K562 (cell line): ENCODE data around the gene TEDDM1. TPM values are rescaled to one million over a fixed set of nuclear protein-coding genes. Genes with fewer than 3 reads are reported as not detected.
A peak's percentile ranks its signal among the peaks of the same experiment; 100 is the strongest.

Source experiments
- ATAC-seq: fragments of 200-7000 bp; cut with Tn5 transposase; 3 replicates; pipeline ENCODE4 v1.9.1; 2020; ENCODE audit warnings: moderate library complexity
- BruUV-seq: library from RNA; stranded (reverse); fragments of 400-500 nt; replicated peaks from 2 replicates; lab custom pipeline; 2021; lab: Mats Ljungman, UMichigan
- CTCF ChIA-PET: fragments of 300-600 bp; formaldehyde crosslinking; extraction: SDS; loops from one replicate; lab custom pipeline; 2021; ENCODE audit warnings: low intra/inter-chr PET ratio; lab: Yijun Ruan, JAX
- POLR2A ChIA-PET: fragments of 300-600, 350-650 bp; sonication (Branson Sonifier 250); formaldehyde crosslinking; extraction: SDS; loops from one replicate; lab custom pipeline; 2021; ENCODE audit warnings: antibody characterized with exemption, inconsistent platforms; lab: Yijun Ruan, JAX
- DNase-seq, 4 experiments: peaks; one replicate each; pipeline versions ENCODE4 v3.0.0 to v3.0.0-alpha.2; 2011 to 2018; ENCODE audit warnings: low spot score in 3 of 4, mixed read lengths in 3 of 4; ENCODE audit errors: extremely low read depth in 1 of 4
- FAIRE-seq: peaks from 2 replicates; lab custom pipeline; 2011; peaks lifted over from hg19 to GRCh38; lab: Jason Lieb, UNC
- H2AFZ ChIP-seq: 2 replicates; pipeline ENCODE4 v1.6.0; 2011; ENCODE audit warnings: low read depth, low read length, control low read depth, inconsistent platforms
- H3K27ac ChIP-seq: fragments of 200-600 bp; 3 replicates; pipeline ENCODE4 v1.8.0; 2011; ENCODE audit warnings: low read depth, mild to moderate bottlenecking, control low read depth, inconsistent platforms, low read length, moderate library complexity, mixed read lengths; ENCODE audit errors: extremely low read depth
- H3K27me3 ChIP-seq, 2 experiments: fragments of 300-600 bp in 1 of 2; 2 replicates in 1 of 2; 3 replicates in 1 of 2; pipeline versions ENCODE4 v1.6.0 to v1.8.0; 2011; ENCODE audit warnings: inconsistent platforms in 2 of 2, low read length in 2 of 2, mild to moderate bottlenecking in 1 of 2, mixed read lengths in 1 of 2, moderate library complexity in 1 of 2; ENCODE audit not compliant: control insufficient read depth in 2 of 2, insufficient read depth in 2 of 2
- H3K36me3 ChIP-seq: fragments of 300-600 bp; 3 replicates; pipeline ENCODE4 v1.8.0; 2011; ENCODE audit warnings: mild to moderate bottlenecking, low read length, inconsistent platforms; ENCODE audit not compliant: control insufficient read depth, insufficient read depth
- H3K4me1 ChIP-seq, 2 experiments: fragments of 200-600 bp in 1 of 2; replicated peaks in 1 of 2; 2 replicates in 1 of 2; 3 replicates in 1 of 2; pipeline versions ENCODE4 v1.5.1 to v1.8.0; 2011; ENCODE audit warnings: inconsistent platforms in 2 of 2, low read length in 2 of 2, mild to moderate bottlenecking in 1 of 2, mixed read lengths in 1 of 2, moderate library complexity in 1 of 2; ENCODE audit not compliant: control insufficient read depth in 2 of 2, insufficient read depth in 2 of 2
- H3K4me2 ChIP-seq: 2 replicates; pipeline ENCODE4 v1.6.1; 2011; ENCODE audit warnings: low read length, control low read depth, inconsistent platforms, mixed read lengths; ENCODE audit not compliant: insufficient read depth
- H3K4me3 ChIP-seq: fragments of 200-600 bp; sonication (generic), shearing (Covaris generic); 2 replicates; pipeline ENCODE4 v1.5.1; 2016; ENCODE audit warnings: control low read depth, inconsistent platforms
- H3K79me2 ChIP-seq: fragments of 200-600 bp; 3 replicates; pipeline ENCODE4 v1.8.0; 2011; ENCODE audit warnings: low read length, inconsistent platforms; ENCODE audit not compliant: control insufficient read depth, insufficient read depth
- H3K9ac ChIP-seq, 2 experiments: 2 replicates each; pipeline versions ENCODE4 v1.6.0 to v1.6.1; 2011; ENCODE audit warnings: low read depth in 2 of 2, low read length in 2 of 2, control low read depth in 1 of 2, inconsistent platforms in 1 of 2, mild to moderate bottlenecking in 1 of 2, mixed read lengths in 1 of 2; ENCODE audit not compliant: insufficient read depth in 1 of 2
- H3K9me1 ChIP-seq: one replicate; pipeline ENCODE4 v1.6.0; 2011; ENCODE audit warnings: inconsistent platforms, mild to moderate bottlenecking, low read length, moderate library complexity; ENCODE audit not compliant: control insufficient read depth, insufficient read depth
- H3K9me3 ChIP-seq: replicated peaks from 2 replicates; pipeline ENCODE4 v1.5.1; 2011; ENCODE audit warnings: low read depth, low read length, inconsistent platforms; ENCODE audit not compliant: control insufficient read depth, insufficient read depth
- H4K20me1 ChIP-seq: replicated peaks from 2 replicates; pipeline ENCODE4 v1.6.1; 2011; ENCODE audit warnings: low read length, inconsistent platforms, mixed read lengths; ENCODE audit not compliant: control insufficient read depth, insufficient read depth
- CHCHD3 ChIP-seq: fragments of 250-450 bp; sonication (Bioruptor Pico); IDR thresholded peaks from 2 replicates; pipeline ENCODE4 v2.1.2; 2022; ENCODE audit warnings: mild to moderate bottlenecking
- GTF2E2 ChIP-seq: fragments of 200-800 bp; sonication (Bioruptor generic); IDR thresholded peaks from 2 replicates; pipeline ENCODE4 v1.6.1; 2016; ENCODE audit warnings: missing genetic modification characterization, missing compliant biosample characterization
- HMG20A ChIP-seq: fragments of 450-650 bp; formaldehyde crosslinking; conservative IDR thresholded peaks from 2 replicates; pipeline ENCODE4 v1.4.0; 2020; ENCODE audit warnings: mild to moderate bottlenecking, mixed read lengths
- HNRNPUL1 ChIP-seq: fragments of 200-400 bp; formaldehyde crosslinking; IDR thresholded peaks from 2 replicates; pipeline ENCODE4 v1.6.1; 2017; ENCODE audit warnings: low read length
- MTF1 ChIP-seq: fragments of 250-450 bp; sonication (Bioruptor Pico); IDR thresholded peaks from 2 replicates; pipeline ENCODE4 v1.9.0; 2021; ENCODE audit warnings: moderate library complexity, mild to moderate bottlenecking, inconsistent platforms, borderline replicate concordance
- MYC ChIP-seq, 2 experiments: fragments of 250-450 bp in 1 of 2; sonication (Bioruptor Pico) in 1 of 2; IDR thresholded peaks; 2 replicates each; pipeline versions ENCODE4 v1.5.1 to v1.6.1; 2012 to 2021; ENCODE audit warnings: low read depth in 2 of 2, borderline replicate concordance in 1 of 2, improper control_type of control experiment in 1 of 2, low read length in 1 of 2, mild to moderate bottlenecking in 1 of 2, moderate library complexity in 1 of 2
- NFRKB ChIP-seq: fragments of 450-650 bp; IDR thresholded peaks from 2 replicates; pipeline ENCODE4 v1.6.1; 2016; ENCODE audit warnings: low read depth
- NFYB ChIP-seq: IDR thresholded peaks from 2 replicates; pipeline ENCODE4 v1.6.1; 2011; ENCODE audit warnings: mild to moderate bottlenecking, moderate library complexity; ENCODE audit not compliant: insufficient read length; ENCODE audit errors: extremely low read depth
- ZBTB11 ChIP-seq, 3 experiments: fragments of 200-800 bp in 1 of 3; fragments of 250-450 bp in 1 of 3; fragments of 450-650 bp in 1 of 3; sonication (Bioruptor Pico) in 1 of 3; sonication (Bioruptor generic) in 1 of 3; formaldehyde crosslinking in 1 of 3; IDR thresholded peaks; 2 replicates each; pipeline versions ENCODE4 v1.6.1 to v1.8.0; 2016 to 2022; ENCODE audit warnings: mild to moderate bottlenecking in 2 of 3, missing genetic modification characterization in 2 of 3, missing compliant biosample characterization in 1 of 3, moderate library complexity in 1 of 3
- ZBTB43 ChIP-seq: sonication (generic); formaldehyde crosslinking; IDR thresholded peaks from 2 replicates; pipeline ENCODE4 v1.8.0; 2023; ENCODE audit warnings: mild to moderate bottlenecking, missing genetic modification reagents
- ZNF140 ChIP-seq: fragments of 250-450 bp; sonication (Bioruptor Pico); IDR thresholded peaks from 2 replicates; pipeline ENCODE4 v1.8.0; 2021; ENCODE audit warnings: moderate library complexity, mild to moderate bottlenecking, inconsistent platforms
- ZNF184 ChIP-seq: sonication (generic); formaldehyde crosslinking; IDR thresholded peaks from 2 replicates; pipeline ENCODE4 v1.5.0; 2020; ENCODE audit warnings: missing genetic modification reagents
- ZNF444 ChIP-seq: fragments of 250-450 bp; sonication (Bioruptor Pico); IDR thresholded peaks from 2 replicates; pipeline ENCODE4 v1.4.0; 2020; ENCODE audit warnings: mild to moderate bottlenecking, moderate library complexity
- WGBS: fragments of 100-300 bp; shearing (Covaris generic); methylation state at CpG from one replicate; pipeline ENCODE4 v1.1.6; 2016; ENCODE audit warnings: low coverage, mixed read lengths; ENCODE audit not compliant: insufficient coverage; ENCODE audit errors: missing lambda C conversion rate; 5-methylcytosine and 5-hydroxymethylcytosine counted together
- in situ Hi-C: fragments of 300-500 bp; cut with MboI; formaldehyde crosslinking; loops from 4 replicates; pipeline ENCODE4 v1.15.0; 2018; ENCODE audit warnings: inconsistent platforms, mixed read lengths
- intact Hi-C: fragments of 100-400 bp; cut with micrococcal nuclease; formaldehyde crosslinking; loops from 2 replicates; pipeline ENCODE4 v1.14.2; 2022
- polyA plus RNA-seq, 8 experiments: library from polyadenylated mRNA; depleted of rRNA in 4 of 8; stranded (reverse) in 5 of 8; unstranded in 3 of 8; fragments of >200 nt; fragmentation: Nextera tagmentation in 2 of 8; fragmentation: Illumina TruSeq in 1 of 8; extraction: Ambion mirVana in 2 of 8; extraction: Trizol in 1 of 8; gene quantifications; 2 replicates each; pipeline versions ENCODE4 v1.2.1 to v1.2.3, GENCODE V29; 2011 to 2014; ENCODE audit warnings: inconsistent platforms in 1 of 8, missing spikeins in 1 of 8
- total RNA-seq, 7 experiments: library from RNA; depleted of rRNA in 6 of 7; stranded (reverse); fragments of >200 nt in 6 of 7; fragmentation: Illumina TruSeq in 2 of 7; extraction: Trizol in 2 of 7; gene quantifications; 2 replicates each; pipeline versions ENCODE4 v1.2.1 to v1.2.3, GENCODE V29; 2011 to 2021; ENCODE audit warnings: low replicate concordance in 1 of 7
- TF ChIP-seq, protein P1 (sequence below): fragments of 250-450 bp; sonication (Bioruptor Pico); IDR thresholded peaks from 2 replicates; pipeline ENCODE4 v1.9.0; 2021; ENCODE audit warnings: mild to moderate bottlenecking

TEDDM1 gene
- total and polyA plus RNA-seq, 9 of the 15 experiments (the other 6 are each of a cell fraction or from before 2014, with no cell fraction given) = not detected

DNA sequence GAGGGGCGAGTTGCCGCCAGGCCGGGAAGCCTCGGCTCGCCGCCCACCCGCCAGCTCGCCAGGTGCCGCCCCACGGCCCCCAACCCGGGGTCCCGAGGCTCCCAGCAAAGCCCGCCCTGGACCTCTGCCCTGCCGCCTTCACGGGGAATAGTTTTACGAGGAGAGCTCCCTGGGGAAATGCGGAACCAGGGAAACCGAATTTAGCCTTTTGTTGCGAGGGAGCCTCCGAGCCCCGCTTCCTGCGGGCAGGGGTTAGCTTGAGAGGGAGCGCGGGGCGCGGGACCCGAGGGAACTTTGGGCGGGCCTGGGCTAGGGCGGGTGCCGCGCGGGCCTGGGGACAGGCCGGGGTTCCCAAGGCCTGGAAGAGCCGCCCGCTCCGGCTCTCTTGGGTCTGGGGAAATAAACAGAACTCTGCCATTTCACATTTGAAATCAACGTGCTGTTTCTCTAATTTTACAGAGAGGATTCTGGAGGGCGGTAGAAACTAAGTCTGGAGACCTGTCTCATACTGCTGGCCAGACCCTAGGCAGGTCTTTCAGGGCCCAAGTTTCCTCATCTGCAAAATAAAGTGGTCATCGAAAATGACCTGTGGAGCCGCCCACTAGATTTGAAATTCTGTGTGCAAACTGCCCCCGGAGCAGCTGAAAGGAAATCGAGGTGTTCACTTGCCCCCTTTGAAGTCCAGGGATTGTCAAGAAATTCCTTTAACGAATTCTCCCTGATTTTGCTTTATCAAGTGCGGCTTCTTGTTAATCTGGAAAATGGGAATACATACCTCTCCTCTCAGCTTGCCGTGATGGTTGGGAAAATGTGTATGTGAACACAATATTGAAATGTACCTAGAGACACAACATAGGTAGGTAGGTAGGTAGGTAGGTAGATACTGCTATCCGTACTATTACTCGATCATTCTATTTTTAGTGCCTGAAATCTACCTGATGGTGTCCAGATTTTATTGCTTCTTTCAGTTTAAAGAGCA, 8.1 kb downstream of the TEDDM1 start:
- no peak for FAIRE-seq
- Histone ChIP-seq H3K4me2 (peak overlapping the region; percentile 76), H3K27ac (peak overlapping the region; percentile 92), H2AFZ (peak overlapping the region; percentile 81), H4K20me1 (peaks cover 30% of the 10 kb centered on the region), H3K27me3 (no peaks in the 10 kb centered on the region), H3K79me2 (peaks cover 57% of the 10 kb centered on the region), H3K4me3 (peak overlapping the region; percentile 77), H3K9ac (peak overlapping the region; percentile 88 to 96), H3K9me3 (no peaks in the 10 kb centered on the region), H3K36me3 (peaks cover 35% of the 10 kb centered on the region), H3K4me1 (peaks cover 19 to 49% of the 10 kb centered on the region in 2 experiments), H3K9me1 (peaks cover 8% of the 10 kb centered on the region)
- ChIA-PET CTCF (interaction anchor here (1.3 kb wide), 1 partner anchor 249 kb away, joined by 4 read pairs; no protein-coding TSS in a partner anchor), POLR2A (interaction anchor here (0.6 to 8.0 kb wide), 49 partner anchors 7 to 1230 kb away, joined by 3 to 137 read pairs (median 4); no protein-coding TSS in a partner anchor)
- peak; percentile 43 for ATAC-seq
- in situ Hi-C loops = loop anchor here (5.0 kb wide), 1 partner anchor 90 kb away; no protein-coding TSS in a partner anchor
- intact Hi-C loops = loop anchor here (5.0 kb wide), 1 partner anchor 400 kb away; no protein-coding TSS in a partner anchor
- 6% methylated on average over 45 of the region's 47 CpGs for WGBS
- peak in 1 of 4 experiments; percentile 60 for DNase-seq
- BruUV-seq = TSS peak; percentile 60
- TF ChIP-seq, protein P1, sequence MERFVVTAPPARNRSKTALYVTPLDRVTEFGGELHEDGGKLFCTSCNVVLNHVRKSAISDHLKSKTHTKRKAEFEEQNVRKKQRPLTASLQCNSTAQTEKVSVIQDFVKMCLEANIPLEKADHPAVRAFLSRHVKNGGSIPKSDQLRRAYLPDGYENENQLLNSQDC (CRISPR knock-in tag) = no peak
- TF ChIP-seq HNRNPUL1 (no peak), GTF2E2 (tag) (peak; percentile 93; the same call in 1 of the 2 replicates), NFYB (no peak), NFRKB (peak; percentile 77), MYC (IDR thresholded peaks at IDR 0.05; ENCODE audit: low read depth, low read length) (no peak), MYC (CRISPR knock-in tag; IDR thresholded peaks at IDR 0.05; ENCODE audit: borderline replicate concordance, low read depth) (peak; percentile 60; the same call in 1 of the 2 replicates), ZNF184 (CRISPR knock-in tag) (no peak), ZNF140 (CRISPR knock-in tag) (no peak), ZBTB11 (CRISPR knock-in tag; IDR thresholded peaks at IDR 0.05) (no peak; a peak in 1 of 6 replicates), ZBTB43 (CRISPR knock-in tag) (no peak), MTF1 (CRISPR knock-in tag) (no peak), HMG20A (CRISPR knock-in tag) (no peak), ZNF444 (CRISPR knock-in tag) (0 out of 2 replicates have a peak, but pooled peaks have one; percentile 16), CHCHD3 (CRISPR knock-in tag) (no peak)
